WERI-Rb-1 (cell line): ENCODE data around the gene MOCS3.

Experiments used
- DNase-seq: peaks from one replicate; pipeline ENCODE4 v3.0.0-alpha.2; 2020
- H3K27ac ChIP-seq: fragments of 250-450 bp; sonication (Bioruptor Pico); 2 replicates; pipeline ENCODE4 v1.5.1; 2020; ENCODE audit warnings: mild to moderate bottlenecking, moderate library complexity
- H3K27me3 ChIP-seq: fragments of 250-450 bp; sonication (Bioruptor Pico); 2 replicates; pipeline ENCODE4 v1.5.1; 2021; ENCODE audit warnings: mild to moderate bottlenecking, low read depth, moderate library complexity; ENCODE audit not compliant: insufficient read depth, severe bottlenecking
- H3K36me3 ChIP-seq: fragments of 250-450 bp; sonication (Bioruptor Pico); 2 replicates; pipeline ENCODE4 v1.5.1; 2020; ENCODE audit warnings: mild to moderate bottlenecking, moderate library complexity
- H3K4me3 ChIP-seq: 2 replicates; pipeline ENCODE4 v1.5.1; 2011; ENCODE audit warnings: low read depth, mild to moderate bottlenecking, control low read depth, low read length
- H3K9me3 ChIP-seq: fragments of 250-450 bp; sonication (Bioruptor Pico); 2 replicates; pipeline ENCODE4 v1.5.1; 2021; ENCODE audit warnings: mild to moderate bottlenecking, moderate library complexity; ENCODE audit not compliant: severe bottlenecking
- TF ChIP-seq, protein P1 (sequence below): IDR thresholded peaks from 2 replicates; pipeline ENCODE4 v1.5.1; 2011; ENCODE audit warnings: low read depth, mild to moderate bottlenecking, control low read depth, inconsistent platforms, low read length

The MOCS3 gene

GRCh38 chr20:50930139-50930975 lies 28.3 kb upstream of the MOCS3 start:
- H3K27me3 ChIP-seq, result no peaks in the 10 kb centered on the region
- H3K9me3 ChIP-seq, result no peaks in the 10 kb centered on the region
- H3K27ac ChIP-seq, result peak overlapping the region; percentile 94
- peak overlapping the region; percentile 94 for H3K4me3 ChIP-seq
- DNase-seq, result peak; percentile 13
- TF ChIP-seq, protein P1, sequence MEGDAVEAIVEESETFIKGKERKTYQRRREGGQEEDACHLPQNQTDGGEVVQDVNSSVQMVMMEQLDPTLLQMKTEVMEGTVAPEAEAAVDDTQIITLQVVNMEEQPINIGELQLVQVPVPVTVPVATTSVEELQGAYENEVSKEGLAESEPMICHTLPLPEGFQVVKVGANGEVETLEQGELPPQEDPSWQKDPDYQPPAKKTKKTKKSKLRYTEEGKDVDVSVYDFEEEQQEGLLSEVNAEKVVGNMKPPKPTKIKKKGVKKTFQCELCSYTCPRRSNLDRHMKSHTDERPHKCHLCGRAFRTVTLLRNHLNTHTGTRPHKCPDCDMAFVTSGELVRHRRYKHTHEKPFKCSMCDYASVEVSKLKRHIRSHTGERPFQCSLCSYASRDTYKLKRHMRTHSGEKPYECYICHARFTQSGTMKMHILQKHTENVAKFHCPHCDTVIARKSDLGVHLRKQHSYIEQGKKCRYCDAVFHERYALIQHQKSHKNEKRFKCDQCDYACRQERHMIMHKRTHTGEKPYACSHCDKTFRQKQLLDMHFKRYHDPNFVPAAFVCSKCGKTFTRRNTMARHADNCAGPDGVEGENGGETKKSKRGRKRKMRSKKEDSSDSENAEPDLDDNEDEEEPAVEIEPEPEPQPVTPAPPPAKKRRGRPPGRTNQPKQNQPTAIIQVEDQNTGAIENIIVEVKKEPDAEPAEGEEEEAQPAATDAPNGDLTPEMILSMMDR, result no peak
- peaks cover 72% of the 10 kb centered on the region for H3K36me3 ChIP-seq

DNA sequence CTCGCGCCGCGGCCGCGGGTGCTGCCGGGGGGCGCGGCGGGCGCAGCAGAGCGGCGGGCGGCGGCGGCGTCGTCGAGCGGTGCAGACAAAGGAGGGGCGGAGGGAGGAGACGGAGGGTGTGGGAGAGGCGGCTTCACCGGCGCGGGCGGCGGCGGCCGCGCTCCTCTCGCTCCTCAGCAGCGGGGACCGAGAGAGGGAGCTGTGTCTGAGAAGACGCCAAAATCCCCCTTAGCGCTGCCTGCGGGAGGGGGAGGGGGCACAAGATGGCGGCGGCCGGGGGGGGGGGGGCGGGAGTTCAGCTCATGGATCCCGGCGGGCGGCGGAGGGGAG lies 27.7 kb upstream of the MOCS3 start:
- Histone ChIP-seq H3K27me3 (no peaks in the 10 kb centered on the region), H3K36me3 (peaks cover 66% of the 10 kb centered on the region), H3K9me3 (no peaks in the 10 kb centered on the region), H3K4me3 (peak overlapping the region; percentile 40), H3K27ac (peak overlapping the region; percentile 99)
- TF ChIP-seq, protein P1, result no peak
- DNase-seq, result no peak

GRCh38 chr20:50931306-50932015 lies 27.2 kb upstream of the MOCS3 start, which contains the start of gene ADNP:
Gene ADNP, minus strand, starts transcription at chr20:50931437. Its CDS starts 27,441 bp downstream, at chr20:50903996.
- peak within 1 kb of the TSS; percentile 94 for H3K4me3 ChIP-seq
- H3K27me3 ChIP-seq, result no peaks in the 10 kb centered on the region
- no peaks in the 10 kb centered on the region for H3K9me3 ChIP-seq
- H3K36me3 ChIP-seq, result peaks cover 63% of the 10 kb centered on the region
- TF ChIP-seq, protein P1, result peak; percentile 59
- peak within 1 kb of the TSS; percentile 99 for H3K27ac ChIP-seq
- DNase-seq, result peak; percentile 94

- H3K9me3 ChIP-seq, result no peaks in the 10 kb centered on the region
- H3K27ac ChIP-seq, result peak overlapping the region; percentile 99
- peaks cover 60% of the 10 kb centered on the region for H3K36me3 ChIP-seq
- TF ChIP-seq, protein P1, result no peak
- DNase-seq, result no peak
- no peak overlapping the region for H3K4me3 ChIP-seq
- no peaks in the 10 kb centered on the region for H3K27me3 ChIP-seq
Observed at GRCh38 chr20:50932016-50932485, 26.6 kb upstream of the MOCS3 start.

- no peak overlapping the region for H3K4me3 ChIP-seq
- H3K9me3 ChIP-seq, result no peaks in the 10 kb centered on the region
- DNase-seq, result no peak
- no peak overlapping the region for H3K27ac ChIP-seq
- H3K27me3 ChIP-seq, result no peaks in the 10 kb centered on the region
- TF ChIP-seq, protein P1, result no peak
- peaks cover 55% of the 10 kb centered on the region for H3K36me3 ChIP-seq
Observed at GRCh38 chr20:50932691-50933280, 25.8 kb upstream of the MOCS3 start.
